ENCODE results near the gene MT1G.
"Not testable (repeated sequence)": the region's sequence is repeated elsewhere in the genome, so short reads cannot be mapped to it uniquely, and the experiment has no call there.

MT1G gene

DNA sequence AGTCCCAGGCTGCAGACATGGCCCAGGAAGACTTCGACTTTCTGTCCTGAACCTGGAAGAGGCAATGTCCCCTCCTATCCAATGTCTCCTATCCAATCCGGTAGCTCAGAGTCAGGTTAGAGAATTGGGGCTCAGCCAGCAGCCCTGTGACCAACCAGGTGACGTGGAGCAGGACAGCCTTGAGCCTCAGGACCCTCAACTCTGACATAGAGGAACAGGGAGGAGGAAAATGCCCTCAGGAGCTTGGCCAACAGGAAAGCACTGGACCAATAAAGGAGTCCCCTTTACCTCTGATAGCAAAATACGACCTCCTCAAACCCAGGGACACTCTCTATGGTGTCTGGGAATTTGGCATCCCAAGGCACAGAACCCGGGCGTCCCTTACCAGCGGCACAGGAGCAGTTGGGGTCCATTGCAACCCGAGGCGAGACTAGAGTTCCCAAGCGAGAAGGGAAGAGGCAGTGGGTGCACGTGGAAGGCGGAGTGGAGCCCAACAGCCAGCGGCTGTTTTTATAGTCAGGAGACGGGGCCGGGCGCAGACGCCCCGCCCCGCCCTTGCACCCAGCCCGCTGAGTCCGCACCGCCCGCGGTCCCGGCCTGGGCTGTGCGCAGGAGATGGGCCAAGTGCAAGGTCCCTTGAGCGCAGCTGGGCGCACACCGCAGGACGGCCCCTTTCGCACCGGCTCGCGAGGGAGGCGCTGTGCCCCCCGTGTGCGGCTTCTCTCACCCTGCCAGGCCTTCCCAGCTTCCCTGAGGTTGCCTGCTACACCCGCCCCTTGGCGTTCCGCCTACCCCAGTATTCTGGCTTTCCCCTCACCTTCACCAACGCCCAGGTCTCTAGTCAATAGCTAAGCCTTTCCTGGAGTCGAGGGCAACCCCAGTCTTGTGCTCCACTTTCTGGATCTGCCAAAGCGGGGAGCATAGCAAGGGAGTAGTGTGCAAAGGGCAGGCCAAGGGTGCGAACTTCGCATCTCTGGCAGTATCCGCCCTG lies at the start of gene MT1G:
TSS of gene MT1G (minus strand) at position 485 of the 991 bp plus-strand sequence. CDS start at position 413, 72 bp downstream.
- H3K4me3 ChIP-seq (ENCODE audit: low read depth, low read length): no peak within 1 kb of the TSS

GRCh38 chr16:56717532-56717931 lies 49.7 kb upstream of the MT1G start:
- H3K4me3 ChIP-seq (ENCODE audit: low read depth, low read length); in situ Hi-C loops (cut with HindIII; ENCODE audit: low sequenced_read_pairs): not testable (repeated sequence)

More for the DNA sequence above, at the start of gene MT1G:
- in situ Hi-C loops (cut with HindIII; ENCODE audit: low sequenced_read_pairs): no loop called here
- DNase-seq (ENCODE audit: low read depth, low spot score): peak; percentile 12
- TF ChIP-seq, protein P1, sequence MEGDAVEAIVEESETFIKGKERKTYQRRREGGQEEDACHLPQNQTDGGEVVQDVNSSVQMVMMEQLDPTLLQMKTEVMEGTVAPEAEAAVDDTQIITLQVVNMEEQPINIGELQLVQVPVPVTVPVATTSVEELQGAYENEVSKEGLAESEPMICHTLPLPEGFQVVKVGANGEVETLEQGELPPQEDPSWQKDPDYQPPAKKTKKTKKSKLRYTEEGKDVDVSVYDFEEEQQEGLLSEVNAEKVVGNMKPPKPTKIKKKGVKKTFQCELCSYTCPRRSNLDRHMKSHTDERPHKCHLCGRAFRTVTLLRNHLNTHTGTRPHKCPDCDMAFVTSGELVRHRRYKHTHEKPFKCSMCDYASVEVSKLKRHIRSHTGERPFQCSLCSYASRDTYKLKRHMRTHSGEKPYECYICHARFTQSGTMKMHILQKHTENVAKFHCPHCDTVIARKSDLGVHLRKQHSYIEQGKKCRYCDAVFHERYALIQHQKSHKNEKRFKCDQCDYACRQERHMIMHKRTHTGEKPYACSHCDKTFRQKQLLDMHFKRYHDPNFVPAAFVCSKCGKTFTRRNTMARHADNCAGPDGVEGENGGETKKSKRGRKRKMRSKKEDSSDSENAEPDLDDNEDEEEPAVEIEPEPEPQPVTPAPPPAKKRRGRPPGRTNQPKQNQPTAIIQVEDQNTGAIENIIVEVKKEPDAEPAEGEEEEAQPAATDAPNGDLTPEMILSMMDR (IDR thresholded peaks at IDR 0.05; ENCODE audit: low read depth, low read length): no peak

GRCh38 chr16:56716761-56717160 lies 48.9 kb upstream of the MT1G start:
- in situ Hi-C loops (cut with HindIII; ENCODE audit: low sequenced_read_pairs): no loop called here
- DNase-seq (ENCODE audit: low read depth, low spot score): no peak
- TF ChIP-seq, protein P1 (IDR thresholded peaks at IDR 0.05; ENCODE audit: low read depth, low read length): no peak
- no peak overlapping the region for H3K4me3 ChIP-seq (ENCODE audit: low read depth, low read length)

More at GRCh38 chr16:56717532-56717931, 49.7 kb upstream of the MT1G start:
- not testable (repeated sequence) for DNase-seq (ENCODE audit: low read depth, low spot score)

DNA sequence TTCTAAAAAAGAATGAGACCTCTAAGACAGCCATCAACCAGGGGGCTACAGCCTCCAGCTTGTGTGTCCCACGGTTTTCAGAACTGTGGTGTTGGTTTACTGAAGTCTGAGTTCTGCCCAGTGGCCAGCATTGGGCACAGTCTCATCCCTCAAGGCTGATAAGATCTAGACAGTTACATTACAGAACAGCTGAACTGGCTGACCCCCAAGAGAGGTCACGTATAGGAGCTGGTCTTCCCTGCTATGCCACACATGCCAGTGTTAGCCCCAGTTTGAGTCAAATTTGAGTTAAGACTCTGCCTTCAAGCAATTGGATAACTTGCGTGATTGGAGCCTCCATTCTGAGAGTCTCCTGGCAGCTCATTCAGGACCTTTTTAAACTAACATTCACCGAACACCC lies 47.3 kb upstream of the MT1G start:
- no peak overlapping the region for H3K4me3 ChIP-seq (ENCODE audit: low read depth, low read length)
- no peak for DNase-seq (ENCODE audit: low read depth, low spot score)
- TF ChIP-seq, protein P1 (IDR thresholded peaks at IDR 0.05; ENCODE audit: low read depth, low read length): no peak
- in situ Hi-C loops (cut with HindIII; ENCODE audit: low sequenced_read_pairs): no loop called here

GRCh38 chr16:56713794-56714193 lies 45.9 kb upstream of the MT1G start:
- no peak for DNase-seq (ENCODE audit: low read depth, low spot score)
- TF ChIP-seq, protein P1 (IDR thresholded peaks at IDR 0.05; ENCODE audit: low read depth, low read length): no peak
- in situ Hi-C loops (cut with HindIII; ENCODE audit: low sequenced_read_pairs): no loop called here
- no peak overlapping the region for H3K4me3 ChIP-seq (ENCODE audit: low read depth, low read length)

DNA sequence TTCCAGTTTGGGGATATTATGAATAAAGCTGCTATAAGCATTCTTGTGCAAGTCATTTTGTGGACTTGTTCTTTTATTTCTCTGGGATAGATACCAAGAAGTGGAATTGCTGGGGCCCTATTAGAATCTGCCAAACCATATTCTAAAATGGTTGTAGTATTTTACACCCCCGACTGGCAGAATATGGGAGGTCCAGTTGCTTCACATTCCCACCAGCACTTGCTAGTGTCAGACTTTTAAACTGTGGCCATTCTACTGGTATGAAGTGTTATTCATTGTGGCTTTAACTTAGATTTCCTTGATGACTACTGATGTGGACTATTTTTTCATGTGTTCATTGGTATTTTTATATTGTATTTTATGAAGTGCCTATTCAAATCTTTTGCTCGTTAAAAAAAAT lies 44.0 kb upstream of the MT1G start:
- TF ChIP-seq, protein P1 (IDR thresholded peaks at IDR 0.05; ENCODE audit: low read depth, low read length): no peak
- H3K4me3 ChIP-seq (ENCODE audit: low read depth, low read length): no peak overlapping the region
- in situ Hi-C loops (cut with HindIII; ENCODE audit: low sequenced_read_pairs): no loop called here
- no peak for DNase-seq (ENCODE audit: low read depth, low spot score)

DNA sequence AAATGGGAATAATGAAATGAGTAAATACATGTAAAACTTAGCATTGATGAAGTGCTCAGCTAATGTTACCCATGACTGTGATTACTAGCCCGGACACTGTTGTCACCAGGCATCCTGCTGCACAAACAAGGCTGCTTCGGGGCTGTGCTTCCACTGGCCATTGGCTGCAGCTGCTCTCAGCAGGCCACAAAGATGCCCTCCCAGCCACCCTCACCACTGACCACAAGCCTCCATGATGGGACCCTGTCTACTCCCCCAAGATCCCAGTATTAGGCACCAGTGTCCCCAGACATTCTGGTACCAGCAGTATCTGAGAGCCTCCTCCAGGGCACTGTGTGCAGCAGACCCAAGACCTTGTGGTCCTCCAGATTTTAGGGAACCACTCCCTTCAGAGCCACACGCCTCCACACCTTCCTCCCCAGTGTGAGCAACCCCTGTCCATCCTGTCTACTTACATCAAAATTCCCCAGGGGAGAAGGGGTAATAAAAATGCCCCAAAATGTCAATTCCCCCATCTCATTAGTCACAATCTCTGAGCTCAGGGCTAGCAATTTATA lies 42.4 kb upstream of the MT1G start:
- H3K4me3 ChIP-seq (ENCODE audit: low read depth, low read length): no peak overlapping the region
- DNase-seq (ENCODE audit: low read depth, low spot score): no peak
- TF ChIP-seq, protein P1 (IDR thresholded peaks at IDR 0.05; ENCODE audit: low read depth, low read length): no peak
- in situ Hi-C loops (cut with HindIII; ENCODE audit: low sequenced_read_pairs): no loop called here
